Measurements from ENCODE around the gene ASB3. TPM values are rescaled to one million over a fixed set of nuclear protein-coding genes. Genes with fewer than 3 reads are reported as not detected.

ASB3 gene
- total RNA-seq, 2 donors from 2014 or later: 37.9 to 40.3 TPM

- Mint-ChIP-seq H3K27me3 (ENCODE audit: insufficient read depth) (no peaks in the 10 kb centered on the region), H3K4me3 (no peak overlapping the region), H3K36me3 (ENCODE audit: low read depth) (peaks cover 2% of the 10 kb centered on the region), H3K4me1 (peaks cover 14% of the 10 kb centered on the region), H3K9me3 (no peaks in the 10 kb centered on the region), H3K27ac (no peak overlapping the region)
- WGBS, 2 experiments (ENCODE audit: insufficient coverage in 1 of 2, insufficient read length in 1 of 2): 97 to 100% methylated on average over 2 to 4 of the region's 4 CpGs
- Histone ChIP-seq H3K27me3 (ENCODE audit: control insufficient read depth, insufficient read depth, low read length, poor library complexity, severe bottlenecking) (no peaks in the 10 kb centered on the region), H3K9ac (ENCODE audit: extremely low read depth, low read length, poor library complexity, severe bottlenecking) (no peak overlapping the region), H3K27ac (ENCODE audit: low read depth, low read length) (no peak overlapping the region), H3K9me3 (ENCODE audit: control insufficient read depth, low read length) (no peaks in the 10 kb centered on the region), H3K4me3 (ENCODE audit: low read length) (no peak overlapping the region), H3K36me3 (ENCODE audit: control insufficient read depth, insufficient read depth, low read length) (no peaks in the 10 kb centered on the region), H3K4me1 (ENCODE audit: control insufficient read depth, insufficient read depth, low read length) (peaks cover 5% of the 10 kb centered on the region)
- no peak for DNase-seq
- TF ChIP-seq CTCF (conservative IDR thresholded peaks at IDR 0.05): no peak
Observed at GRCh38 chr2:53828331-53828730, 41.6 kb upstream of the ASB3 start.

GRCh38 chr2:53827398-53828175 lies 40.8 kb upstream of the ASB3 start:
- no peak for TF ChIP-seq CTCF (conservative IDR thresholded peaks at IDR 0.05)
- Mint-ChIP-seq H3K27ac (peak overlapping the region; percentile 15), H3K27me3 (ENCODE audit: insufficient read depth) (no peaks in the 10 kb centered on the region), H3K9me3 (no peaks in the 10 kb centered on the region), H3K4me1 (peaks cover 14% of the 10 kb centered on the region), H3K36me3 (ENCODE audit: low read depth) (peaks cover 2% of the 10 kb centered on the region), H3K4me3 (no peak overlapping the region)
- H3K4me3 ChIP-seq (ENCODE audit: low read length): no peak overlapping the region
- no peaks in the 10 kb centered on the region for H3K9me3 ChIP-seq (ENCODE audit: control insufficient read depth, low read length)
- H3K36me3 ChIP-seq (ENCODE audit: control insufficient read depth, insufficient read depth, low read length): no peaks in the 10 kb centered on the region
- peak overlapping the region; percentile 2 for H3K27ac ChIP-seq (ENCODE audit: low read depth, low read length)
- no peak overlapping the region for H3K9ac ChIP-seq (ENCODE audit: extremely low read depth, low read length, poor library complexity, severe bottlenecking)
- H3K4me1 ChIP-seq (ENCODE audit: control insufficient read depth, insufficient read depth, low read length): peaks cover 5% of the 10 kb centered on the region
- H3K27me3 ChIP-seq (ENCODE audit: control insufficient read depth, insufficient read depth, low read length, poor library complexity, severe bottlenecking): no peaks in the 10 kb centered on the region
- DNase-seq: peak; percentile 64
- WGBS, 2 experiments (ENCODE audit: insufficient coverage in 1 of 2, insufficient read length in 1 of 2): 89 to 100% methylated on average over 3 of the region's 3 CpGs

GRCh38 chr2:53826587-53827397 lies 40.0 kb upstream of the ASB3 start:
- no peak overlapping the region for H3K9ac ChIP-seq (ENCODE audit: extremely low read depth, low read length, poor library complexity, severe bottlenecking)

More at GRCh38 chr2:53826587-53827397, 40.0 kb upstream of the ASB3 start:
- no peaks in the 10 kb centered on the region for H3K27me3 Mint-ChIP-seq (ENCODE audit: insufficient read depth)
- no peaks in the 10 kb centered on the region for H3K27me3 ChIP-seq (ENCODE audit: control insufficient read depth, insufficient read depth, low read length, poor library complexity, severe bottlenecking)
- DNase-seq: no peak
- H3K9me3 Mint-ChIP-seq: no peaks in the 10 kb centered on the region
- H3K36me3 ChIP-seq (ENCODE audit: control insufficient read depth, insufficient read depth, low read length): no peaks in the 10 kb centered on the region
- no peaks in the 10 kb centered on the region for H3K9me3 ChIP-seq (ENCODE audit: control insufficient read depth, low read length)
- TF ChIP-seq CTCF (conservative IDR thresholded peaks at IDR 0.05): no peak
- no peak overlapping the region for H3K4me3 Mint-ChIP-seq
- H3K27ac Mint-ChIP-seq: peak overlapping the region; percentile 17
- no peak overlapping the region for H3K4me3 ChIP-seq (ENCODE audit: low read length)
- 82 to 83% methylated on average over 1 to 3 of the region's 3 CpGs for WGBS, 2 experiments (ENCODE audit: insufficient coverage in 1 of 2, insufficient read length in 1 of 2)
- H3K4me1 Mint-ChIP-seq: peaks cover 14% of the 10 kb centered on the region
- peaks cover 2% of the 10 kb centered on the region for H3K36me3 Mint-ChIP-seq (ENCODE audit: low read depth)
- H3K27ac ChIP-seq (ENCODE audit: low read depth, low read length): no peak overlapping the region
- peaks cover 5% of the 10 kb centered on the region for H3K4me1 ChIP-seq (ENCODE audit: control insufficient read depth, insufficient read depth, low read length)
